ENCODE results near the gene DNAI1.

The DNAI1 gene

DNA sequence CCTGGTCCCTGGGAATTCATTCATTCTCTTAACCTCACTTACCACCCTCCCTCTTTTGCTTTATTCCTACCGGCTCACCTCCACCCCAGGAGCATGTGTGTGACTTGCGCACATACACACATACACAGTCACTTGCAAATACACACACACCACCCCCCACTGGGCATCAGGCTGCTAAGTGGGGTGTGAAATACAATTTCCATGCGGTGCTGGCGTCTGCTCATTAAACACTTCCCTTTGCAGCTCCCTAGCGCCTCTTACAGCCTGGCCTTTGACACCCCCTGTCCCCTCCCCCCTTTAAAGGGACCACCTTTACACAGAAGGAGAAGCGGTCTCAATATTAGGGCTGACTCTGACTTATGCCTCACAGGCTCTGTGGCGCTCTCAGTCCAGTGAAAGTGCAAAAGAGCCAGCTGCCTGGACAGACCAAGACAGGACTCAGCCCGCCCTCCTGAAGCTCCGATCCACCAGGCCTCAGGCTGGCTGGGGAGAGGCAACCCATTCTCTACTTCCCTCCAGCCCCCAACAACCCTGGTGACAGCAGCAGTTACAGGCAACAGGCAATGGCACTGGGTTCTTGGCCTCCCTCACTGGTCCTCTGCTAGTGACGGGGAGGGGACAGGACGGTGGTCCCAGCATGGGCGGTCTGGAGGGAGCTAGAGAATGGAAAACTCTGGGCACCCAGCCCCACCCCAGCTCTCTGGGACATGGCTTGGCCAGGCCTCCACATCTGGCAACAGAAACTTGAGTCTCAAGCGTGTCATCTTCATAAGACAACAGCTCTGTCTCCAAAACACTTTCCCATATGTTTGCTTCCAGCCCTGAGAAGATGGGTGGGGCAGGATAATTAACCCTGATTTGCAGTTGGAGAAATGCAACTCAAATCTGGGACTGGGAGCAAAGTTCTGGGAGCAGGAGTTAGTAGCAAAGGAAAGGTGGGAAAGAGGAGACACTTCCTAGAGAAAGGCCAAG lies 52.2 kb downstream of the DNAI1 start:
- Histone ChIP-seq H3K36me3 (ENCODE audit: control insufficient read depth in 2 of 2, insufficient read depth in 2 of 2, low read length in 2 of 2) (no peaks in the 10 kb centered on the region), H3K4me3 (ENCODE audit: low read length in 2 of 2) (no peak overlapping the region), H3K27me3 (ENCODE audit: control insufficient read depth in 1 of 2, insufficient read depth in 2 of 2, low read length in 2 of 2) (no peaks in the 10 kb centered on the region), H3K9me3 (ENCODE audit: control insufficient read depth in 2 of 2, low read length in 2 of 2) (no peaks in the 10 kb centered on the region), H3K9ac (ENCODE audit: low read length in 2 of 2) (no peak overlapping the region), H3K4me1 (ENCODE audit: control insufficient read depth, insufficient read depth, low read length) (no peaks in the 10 kb centered on the region), H3K27ac (ENCODE audit: low read length) (no peak overlapping the region)

DNA sequence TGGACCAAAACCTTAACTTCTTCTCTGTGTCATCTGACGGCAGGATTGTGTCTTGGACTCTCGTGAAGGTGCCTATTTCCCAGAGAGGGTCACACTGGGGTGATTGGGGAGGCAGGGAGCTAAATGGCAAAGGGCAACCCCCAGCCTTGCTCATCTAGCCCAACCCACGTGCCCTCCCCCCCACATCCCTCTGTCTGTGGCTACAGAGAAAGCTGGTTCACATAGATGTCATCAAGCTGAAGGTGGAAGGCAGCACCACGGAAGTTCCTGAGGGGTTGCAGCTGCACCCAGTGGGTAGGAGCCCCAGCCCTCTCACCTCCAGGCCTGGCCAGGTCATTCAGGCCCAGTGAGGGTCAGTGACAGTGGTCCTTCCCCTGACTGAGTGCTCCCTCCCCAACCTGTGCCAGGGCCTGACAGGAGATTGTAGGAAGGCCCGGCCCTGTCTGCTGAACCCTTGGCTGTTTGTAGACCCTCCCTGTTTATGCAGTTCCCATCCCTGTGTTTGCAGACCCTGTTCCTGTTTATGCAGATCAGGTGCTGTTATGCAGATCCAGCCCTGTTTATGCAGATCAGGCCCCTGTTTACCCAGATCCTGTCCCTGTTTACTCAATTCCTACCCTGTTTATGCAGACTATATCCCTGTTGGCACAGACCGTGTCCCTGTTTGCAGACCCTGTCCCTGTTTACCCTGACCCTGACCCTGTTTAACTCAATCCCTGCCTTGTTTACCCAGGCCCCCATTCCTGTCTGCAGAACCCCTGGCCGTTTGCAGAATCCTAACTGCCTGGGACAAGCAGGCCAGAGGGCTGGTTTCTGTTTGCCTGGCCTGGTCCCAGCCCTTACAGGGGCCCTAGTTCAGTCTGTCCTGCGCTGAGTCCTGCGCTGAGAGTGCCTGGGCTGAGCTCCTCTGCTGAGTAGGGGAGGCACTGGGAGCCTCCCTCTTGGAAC lies 53.8 kb downstream of the DNAI1 start:
- Histone ChIP-seq H3K27me3 (ENCODE audit: control insufficient read depth in 1 of 2, insufficient read depth in 2 of 2, low read length in 2 of 2) (no peaks in the 10 kb centered on the region), H3K4me1 (ENCODE audit: control insufficient read depth, insufficient read depth, low read length) (no peaks in the 10 kb centered on the region), H3K9ac (ENCODE audit: low read length in 2 of 2) (no peak overlapping the region), H3K9me3 (ENCODE audit: control insufficient read depth in 2 of 2, low read length in 2 of 2) (no peaks in the 10 kb centered on the region), H3K36me3 (ENCODE audit: control insufficient read depth in 2 of 2, insufficient read depth in 2 of 2, low read length in 2 of 2) (no peaks in the 10 kb centered on the region), H3K27ac (ENCODE audit: low read length) (no peak overlapping the region), H3K4me3 (ENCODE audit: low read length in 2 of 2) (no peak overlapping the region)

DNA sequence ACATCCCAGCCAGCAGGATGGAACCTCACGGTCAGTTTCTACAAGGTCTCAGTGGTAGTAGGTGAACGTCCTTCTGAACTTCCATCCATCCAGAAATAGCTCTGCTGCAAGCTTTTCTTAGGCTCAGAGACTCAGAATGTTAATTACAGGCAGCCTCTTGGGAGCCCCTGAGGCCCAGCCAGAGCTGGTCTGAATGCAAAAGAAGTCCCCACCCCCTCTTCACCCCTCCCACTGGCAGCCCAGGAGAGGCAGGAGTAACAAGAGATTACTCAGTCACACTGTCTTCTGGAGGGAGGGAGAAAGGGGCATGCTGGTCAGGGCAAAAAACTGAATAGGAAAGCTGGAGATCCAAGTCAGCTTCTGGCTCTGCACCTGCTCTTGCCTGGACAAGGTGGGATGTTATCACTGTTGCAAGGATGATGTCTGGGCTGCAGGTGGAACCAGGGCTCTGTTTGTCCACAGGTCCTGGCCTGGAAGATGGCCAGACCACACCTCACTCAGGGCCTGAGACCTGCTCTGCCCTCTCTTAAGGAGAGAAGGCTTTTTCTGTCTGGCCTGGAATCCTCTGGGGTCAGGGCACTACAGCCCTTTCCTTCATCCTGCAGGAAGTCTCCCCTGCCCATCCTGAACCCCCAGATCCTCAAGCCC lies 55.1 kb downstream of the DNAI1 start:
- H3K4me1 ChIP-seq (ENCODE audit: control insufficient read depth, insufficient read depth, low read length): no peaks in the 10 kb centered on the region
- H3K9ac ChIP-seq (ENCODE audit: low read length in 2 of 2): no peak overlapping the region
- no peaks in the 10 kb centered on the region for H3K36me3 ChIP-seq (ENCODE audit: control insufficient read depth in 2 of 2, insufficient read depth in 2 of 2, low read length in 2 of 2)
- H3K27ac ChIP-seq (ENCODE audit: low read length): no peak overlapping the region
- no peaks in the 10 kb centered on the region for H3K27me3 ChIP-seq (ENCODE audit: control insufficient read depth in 1 of 2, insufficient read depth in 2 of 2, low read length in 2 of 2)
- no peak overlapping the region for H3K4me3 ChIP-seq (ENCODE audit: low read length in 2 of 2)
- H3K9me3 ChIP-seq (ENCODE audit: control insufficient read depth in 2 of 2, low read length in 2 of 2): no peaks in the 10 kb centered on the region

DNA sequence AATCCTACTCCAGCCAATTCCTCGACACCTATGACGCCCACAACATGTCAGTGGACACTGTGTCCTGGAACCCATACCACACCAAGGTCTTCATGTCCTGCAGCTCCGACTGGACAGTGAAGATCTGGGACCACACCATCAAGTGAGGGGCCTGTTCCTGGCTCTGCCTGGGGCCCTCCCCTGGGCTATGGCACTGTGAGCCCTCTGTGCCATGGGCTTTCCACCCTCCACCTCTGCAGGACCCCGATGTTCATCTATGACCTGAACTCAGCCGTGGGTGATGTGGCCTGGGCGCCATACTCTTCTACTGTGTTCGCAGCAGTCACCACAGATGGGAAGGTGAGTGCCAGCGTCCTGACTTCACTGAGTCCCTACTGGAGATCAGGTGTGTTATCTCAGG lies 55.8 kb downstream of the DNAI1 start:
- no peaks in the 10 kb centered on the region for H3K4me1 ChIP-seq (ENCODE audit: control insufficient read depth, insufficient read depth, low read length)
- no peaks in the 10 kb centered on the region for H3K27me3 ChIP-seq (ENCODE audit: control insufficient read depth in 1 of 2, insufficient read depth in 2 of 2, low read length in 2 of 2)
- no peaks in the 10 kb centered on the region for H3K36me3 ChIP-seq (ENCODE audit: control insufficient read depth in 2 of 2, insufficient read depth in 2 of 2, low read length in 2 of 2)
- H3K27ac ChIP-seq (ENCODE audit: low read length): no peak overlapping the region
- H3K9ac ChIP-seq (ENCODE audit: low read length in 2 of 2): no peak overlapping the region
- no peaks in the 10 kb centered on the region for H3K9me3 ChIP-seq (ENCODE audit: control insufficient read depth in 2 of 2, low read length in 2 of 2)
- H3K4me3 ChIP-seq (ENCODE audit: low read length in 2 of 2): no peak overlapping the region

DNA sequence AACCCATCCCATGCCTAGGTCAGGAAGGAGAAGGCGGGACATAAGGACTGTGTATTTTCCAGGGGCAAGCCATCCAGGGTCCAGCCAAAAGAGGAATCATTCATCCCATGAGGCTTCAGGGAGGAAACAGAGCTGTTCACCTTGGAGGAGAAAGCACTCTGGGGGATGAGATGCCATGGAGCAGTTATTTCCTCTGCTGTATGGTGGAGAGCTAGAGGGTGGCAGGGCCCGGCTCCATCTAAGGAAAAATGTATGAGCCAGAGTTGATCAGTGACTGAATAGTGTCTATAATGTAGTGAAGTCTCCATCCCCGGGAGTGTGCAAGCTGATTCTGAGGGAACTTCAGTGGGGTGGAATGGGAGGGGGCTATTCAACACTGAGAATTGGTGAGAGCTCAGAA lies 56.2 kb downstream of the DNAI1 start:
- no peak overlapping the region for H3K4me3 ChIP-seq (ENCODE audit: low read length in 2 of 2)
- no peaks in the 10 kb centered on the region for H3K4me1 ChIP-seq (ENCODE audit: control insufficient read depth, insufficient read depth, low read length)
- H3K9ac ChIP-seq (ENCODE audit: low read length in 2 of 2): no peak overlapping the region
- H3K9me3 ChIP-seq (ENCODE audit: control insufficient read depth in 2 of 2, low read length in 2 of 2): no peaks in the 10 kb centered on the region
- H3K36me3 ChIP-seq (ENCODE audit: control insufficient read depth in 2 of 2, insufficient read depth in 2 of 2, low read length in 2 of 2): no peaks in the 10 kb centered on the region
- H3K27ac ChIP-seq (ENCODE audit: low read length): no peak overlapping the region
- H3K27me3 ChIP-seq (ENCODE audit: control insufficient read depth in 1 of 2, insufficient read depth in 2 of 2, low read length in 2 of 2): no peaks in the 10 kb centered on the region

DNA sequence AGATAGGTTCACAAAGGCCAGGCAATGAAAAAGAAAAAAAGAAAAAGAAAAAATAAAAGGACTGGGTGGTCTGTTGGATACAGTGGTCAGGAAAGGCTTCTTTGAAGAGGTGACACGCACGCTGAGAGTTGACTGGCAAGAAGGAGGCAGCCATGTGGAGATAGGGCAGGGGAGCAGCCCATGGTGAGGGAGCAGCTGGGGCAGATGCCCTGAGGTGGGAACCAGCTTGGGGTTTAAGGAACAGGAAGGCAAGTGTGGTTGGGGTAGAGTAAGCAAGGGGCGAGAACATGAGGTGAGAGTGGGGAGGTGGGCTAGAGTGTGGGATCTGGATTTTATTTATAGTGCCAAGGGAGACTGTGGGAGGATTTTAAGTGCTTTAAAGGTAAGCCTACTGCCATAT lies 57.4 kb downstream of the DNAI1 start:
- Histone ChIP-seq H3K4me3 (ENCODE audit: low read length in 2 of 2) (no peak overlapping the region), H3K27ac (ENCODE audit: low read length) (no peak overlapping the region), H3K36me3 (ENCODE audit: control insufficient read depth in 2 of 2, insufficient read depth in 2 of 2, low read length in 2 of 2) (no peaks in the 10 kb centered on the region), H3K9ac (ENCODE audit: low read length in 2 of 2) (no peak overlapping the region), H3K4me1 (ENCODE audit: control insufficient read depth, insufficient read depth, low read length) (no peaks in the 10 kb centered on the region), H3K9me3 (ENCODE audit: control insufficient read depth in 2 of 2, low read length in 2 of 2) (no peaks in the 10 kb centered on the region), H3K27me3 (ENCODE audit: control insufficient read depth in 1 of 2, insufficient read depth in 2 of 2, low read length in 2 of 2) (no peaks in the 10 kb centered on the region)

DNA sequence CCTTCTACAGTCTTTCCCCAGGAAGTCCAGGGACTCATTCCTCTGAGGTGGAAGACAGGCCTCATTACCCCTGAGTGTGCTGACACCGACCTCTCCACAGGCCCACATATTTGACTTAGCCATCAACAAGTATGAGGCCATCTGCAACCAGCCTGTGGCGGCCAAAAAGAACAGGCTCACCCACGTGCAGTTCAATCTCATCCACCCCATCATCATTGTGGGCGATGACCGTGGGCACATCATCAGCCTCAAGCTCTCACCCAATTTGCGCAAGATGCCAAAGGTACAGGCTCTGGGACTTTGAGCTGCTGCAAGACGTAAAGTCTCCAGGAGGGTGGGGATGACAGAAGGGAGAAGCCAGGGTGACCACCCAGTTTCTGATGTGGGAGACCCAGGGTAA lies 58.6 kb downstream of the DNAI1 start:
- H3K9me3 ChIP-seq (ENCODE audit: control insufficient read depth in 2 of 2, low read length in 2 of 2): no peaks in the 10 kb centered on the region
- H3K9ac ChIP-seq (ENCODE audit: low read length in 2 of 2): no peak overlapping the region
- no peak overlapping the region for H3K27ac ChIP-seq (ENCODE audit: low read length)
- no peaks in the 10 kb centered on the region for H3K36me3 ChIP-seq (ENCODE audit: control insufficient read depth in 2 of 2, insufficient read depth in 2 of 2, low read length in 2 of 2)
- H3K4me1 ChIP-seq (ENCODE audit: control insufficient read depth, insufficient read depth, low read length): peaks cover 3% of the 10 kb centered on the region
- no peak overlapping the region for H3K4me3 ChIP-seq (ENCODE audit: low read length in 2 of 2)
- H3K27me3 ChIP-seq (ENCODE audit: control insufficient read depth in 1 of 2, insufficient read depth in 2 of 2, low read length in 2 of 2): no peaks in the 10 kb centered on the region

DNA sequence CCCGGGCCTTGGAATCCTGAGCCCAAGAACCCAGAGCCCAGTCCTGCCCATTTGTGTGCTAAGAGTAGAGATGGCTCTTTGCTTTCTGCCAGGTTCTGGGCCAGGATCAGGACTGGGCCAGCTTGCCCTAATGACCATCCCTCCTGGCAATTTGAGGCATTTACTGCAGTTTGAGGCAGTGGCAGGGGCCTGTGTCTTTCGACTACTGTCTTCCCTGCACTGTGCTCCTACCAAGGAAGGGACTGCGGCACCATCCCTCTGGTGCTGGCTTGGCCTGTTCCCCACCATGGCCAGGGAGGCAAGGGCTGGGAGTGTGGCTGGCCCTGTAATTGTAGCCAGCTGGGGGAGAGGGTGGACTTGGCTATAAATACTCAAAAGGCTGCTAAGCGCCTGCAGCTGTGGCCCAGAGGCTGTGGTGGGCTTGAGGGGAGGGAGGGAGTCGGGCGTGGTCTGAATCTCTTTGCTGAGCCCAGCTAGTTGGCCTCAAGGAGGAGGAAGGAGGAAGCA lies 59.6 kb downstream of the DNAI1 start:
- Histone ChIP-seq H3K9me3 (ENCODE audit: control insufficient read depth in 2 of 2, low read length in 2 of 2) (no peaks in the 10 kb centered on the region), H3K4me3 (ENCODE audit: low read length in 2 of 2) (no peak overlapping the region), H3K4me1 (ENCODE audit: control insufficient read depth, insufficient read depth, low read length) (peaks cover 9% of the 10 kb centered on the region), H3K36me3 (ENCODE audit: control insufficient read depth in 2 of 2, insufficient read depth in 2 of 2, low read length in 2 of 2) (no peaks in the 10 kb centered on the region), H3K9ac (ENCODE audit: low read length in 2 of 2) (no peak overlapping the region), H3K27ac (ENCODE audit: low read length) (no peak overlapping the region), H3K27me3 (ENCODE audit: control insufficient read depth in 1 of 2, insufficient read depth in 2 of 2, low read length in 2 of 2) (no peaks in the 10 kb centered on the region)

DNA sequence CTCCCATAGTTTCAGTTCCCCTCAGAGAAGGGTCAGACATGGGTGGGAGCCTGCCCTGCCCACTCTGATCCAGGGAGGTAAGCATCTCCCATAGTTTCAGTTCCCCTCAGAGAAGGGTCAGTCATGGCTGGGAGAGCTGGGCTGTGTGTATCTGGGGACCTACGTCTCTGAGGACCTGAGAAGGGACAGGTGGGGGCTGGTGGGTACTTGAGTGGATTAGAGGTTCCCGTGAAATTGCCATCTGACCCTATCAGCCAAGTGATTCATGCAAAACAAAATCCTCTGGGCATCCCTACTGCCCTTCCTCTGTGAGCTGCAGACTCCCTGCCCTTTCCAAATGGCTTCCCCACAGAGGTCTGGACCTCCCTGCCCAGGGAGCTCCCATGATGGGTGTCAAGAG lies 60.3 kb downstream of the DNAI1 start:
- H3K9ac ChIP-seq (ENCODE audit: low read length in 2 of 2): no peak overlapping the region
- H3K27me3 ChIP-seq (ENCODE audit: control insufficient read depth in 1 of 2, insufficient read depth in 2 of 2, low read length in 2 of 2): no peaks in the 10 kb centered on the region
- H3K36me3 ChIP-seq (ENCODE audit: control insufficient read depth in 2 of 2, insufficient read depth in 2 of 2, low read length in 2 of 2): no peaks in the 10 kb centered on the region
- H3K4me3 ChIP-seq (ENCODE audit: low read length in 2 of 2): no peak overlapping the region
- no peaks in the 10 kb centered on the region for H3K9me3 ChIP-seq (ENCODE audit: control insufficient read depth in 2 of 2, low read length in 2 of 2)
- peaks cover 13% of the 10 kb centered on the region for H3K4me1 ChIP-seq (ENCODE audit: control insufficient read depth, insufficient read depth, low read length)
- H3K27ac ChIP-seq (ENCODE audit: low read length): no peak overlapping the region

DNA sequence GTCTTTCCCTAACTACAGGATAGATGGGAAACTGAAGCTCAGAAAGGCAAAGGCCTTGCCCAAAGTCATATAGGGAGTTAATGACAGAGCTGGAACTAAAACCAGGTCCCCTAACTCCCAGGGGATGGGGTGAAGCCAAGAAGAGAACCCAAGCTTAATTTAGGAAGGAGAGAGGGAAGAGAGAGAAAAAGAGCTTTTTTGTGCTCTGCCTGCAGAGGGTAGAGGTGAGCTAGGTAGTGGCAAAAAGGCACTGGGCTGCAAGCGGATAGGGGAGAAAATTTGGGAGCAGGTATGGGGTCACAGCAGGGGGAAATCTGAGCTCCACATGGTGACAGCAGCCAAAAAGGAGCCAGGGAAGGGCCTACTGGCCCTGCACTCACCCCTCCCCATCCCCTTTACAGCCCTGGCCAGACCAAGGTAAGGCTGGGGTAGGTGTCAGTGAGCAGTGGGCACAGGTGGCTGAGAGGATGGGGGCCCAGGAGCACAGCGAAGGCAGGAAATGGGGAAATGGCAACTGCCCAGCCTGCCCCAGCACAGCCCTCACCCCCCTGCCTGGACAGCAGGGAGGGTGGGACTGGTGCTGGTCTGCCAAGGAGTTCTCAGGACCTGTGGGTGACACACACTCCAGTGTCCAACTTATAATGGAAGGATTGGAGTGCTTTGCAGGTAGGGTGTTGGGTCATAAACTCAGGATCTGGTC lies 60.9 kb downstream of the DNAI1 start:
- no peak overlapping the region for H3K27ac ChIP-seq (ENCODE audit: low read length)
- H3K4me3 ChIP-seq (ENCODE audit: low read length in 2 of 2): no peak overlapping the region
- no peaks in the 10 kb centered on the region for H3K27me3 ChIP-seq (ENCODE audit: control insufficient read depth in 1 of 2, insufficient read depth in 2 of 2, low read length in 2 of 2)
- H3K4me1 ChIP-seq (ENCODE audit: control insufficient read depth, insufficient read depth, low read length): peaks cover 13% of the 10 kb centered on the region
- no peaks in the 10 kb centered on the region for H3K36me3 ChIP-seq (ENCODE audit: control insufficient read depth in 2 of 2, insufficient read depth in 2 of 2, low read length in 2 of 2)
- H3K9me3 ChIP-seq (ENCODE audit: control insufficient read depth in 2 of 2, low read length in 2 of 2): no peaks in the 10 kb centered on the region
- no peak overlapping the region for H3K9ac ChIP-seq (ENCODE audit: low read length in 2 of 2)

Measured in stomach smooth muscle (tissue), 2 donors.